Endothelial cell of umbilical vein (primary cell): ENCODE results near the gene LTB4R.

Experiments used
- EZH2 ChIP-seq: IDR thresholded peaks from 2 replicates; pipeline ENCODE4 v1.6.1; 2012; ENCODE audit warnings: borderline replicate concordance, low read depth, mild to moderate bottlenecking, moderate library complexity, low read length, inconsistent platforms; ENCODE audit not compliant: severe bottlenecking
- FOS ChIP-seq: IDR thresholded peaks from 2 replicates; pipeline ENCODE4 v1.6.1; 2011; ENCODE audit warnings: mild to moderate bottlenecking, low read length, moderate library complexity, borderline replicate concordance; ENCODE audit not compliant: insufficient read depth
- GATA2 ChIP-seq: IDR thresholded peaks from 2 replicates; pipeline ENCODE4 v1.7.0; 2011; ENCODE audit warnings: low read depth, mild to moderate bottlenecking, moderate library complexity, mixed read lengths, low read length; ENCODE audit not compliant: insufficient read length, insufficient read depth
- JUN ChIP-seq: IDR thresholded peaks from 2 replicates; pipeline ENCODE4 v1.6.1; 2011; ENCODE audit warnings: borderline replicate concordance, low read depth; ENCODE audit not compliant: insufficient read length, insufficient read depth
- MYC ChIP-seq: IDR thresholded peaks from one replicate; pipeline ENCODE4 v1.6.1; 2011; ENCODE audit warnings: mild to moderate bottlenecking, low read depth, low read length
- POLR2A ChIP-seq: IDR thresholded peaks from 2 replicates; pipeline ENCODE4 v1.6.1; 2012; ENCODE audit warnings: low read depth, mild to moderate bottlenecking, control low read depth, low read length
- POLR2AphosphoS5 ChIP-seq: IDR thresholded peaks from 2 replicates; pipeline ENCODE4 v1.6.1; 2012; ENCODE audit warnings: low read depth, mild to moderate bottlenecking, control low read depth, low read length, moderate library complexity; ENCODE audit not compliant: insufficient read depth
- TF ChIP-seq, protein P1 (sequence below), 2 donors: IDR thresholded peaks; 1 replicate in 1 of 2; 2 replicates in 1 of 2; pipeline ENCODE4 v1.5.1; 2011; ENCODE audit warnings: low read length in 2 of 2, mild to moderate bottlenecking in 2 of 2, moderate library complexity in 2 of 2, control low read depth in 1 of 2, inconsistent platforms in 1 of 2, low read depth in 1 of 2; ENCODE audit not compliant: insufficient read depth in 1 of 2; ENCODE audit errors: extremely low read depth in 1 of 2
- TF ChIP-seq, protein P2 (sequence below): IDR thresholded peaks from 2 replicates; pipeline ENCODE4 v1.6.1; 2011; ENCODE audit not compliant: insufficient read depth, insufficient read length

DNA sequence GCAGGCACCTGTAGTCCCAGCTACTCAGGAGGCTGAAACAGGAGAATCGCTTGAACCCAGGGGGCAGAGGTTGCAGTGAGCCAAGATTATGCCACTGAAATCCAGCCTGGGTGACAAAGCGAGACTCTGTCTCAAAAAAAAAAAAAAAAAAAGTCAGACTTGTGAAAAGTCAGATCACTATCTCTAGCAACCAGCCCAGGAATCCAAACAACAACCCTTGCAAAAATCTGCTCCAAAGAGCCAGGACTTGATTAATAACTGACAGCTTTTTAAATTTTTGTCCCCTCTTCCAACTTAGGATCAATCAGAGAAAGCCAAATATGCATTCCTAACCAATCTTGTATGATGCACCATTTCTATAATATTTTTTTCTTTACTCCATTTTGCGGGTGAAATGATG is 49.0 kb downstream of the LTB4R start:
- TF ChIP-seq, protein P1, sequence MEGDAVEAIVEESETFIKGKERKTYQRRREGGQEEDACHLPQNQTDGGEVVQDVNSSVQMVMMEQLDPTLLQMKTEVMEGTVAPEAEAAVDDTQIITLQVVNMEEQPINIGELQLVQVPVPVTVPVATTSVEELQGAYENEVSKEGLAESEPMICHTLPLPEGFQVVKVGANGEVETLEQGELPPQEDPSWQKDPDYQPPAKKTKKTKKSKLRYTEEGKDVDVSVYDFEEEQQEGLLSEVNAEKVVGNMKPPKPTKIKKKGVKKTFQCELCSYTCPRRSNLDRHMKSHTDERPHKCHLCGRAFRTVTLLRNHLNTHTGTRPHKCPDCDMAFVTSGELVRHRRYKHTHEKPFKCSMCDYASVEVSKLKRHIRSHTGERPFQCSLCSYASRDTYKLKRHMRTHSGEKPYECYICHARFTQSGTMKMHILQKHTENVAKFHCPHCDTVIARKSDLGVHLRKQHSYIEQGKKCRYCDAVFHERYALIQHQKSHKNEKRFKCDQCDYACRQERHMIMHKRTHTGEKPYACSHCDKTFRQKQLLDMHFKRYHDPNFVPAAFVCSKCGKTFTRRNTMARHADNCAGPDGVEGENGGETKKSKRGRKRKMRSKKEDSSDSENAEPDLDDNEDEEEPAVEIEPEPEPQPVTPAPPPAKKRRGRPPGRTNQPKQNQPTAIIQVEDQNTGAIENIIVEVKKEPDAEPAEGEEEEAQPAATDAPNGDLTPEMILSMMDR (IDR thresholded peaks at IDR 0.05; ENCODE audit: extremely low read depth in 1 of 2, insufficient read depth in 1 of 2, low read depth in 1 of 2, low read length in 2 of 2) = no peak
- no peak for TF ChIP-seq POLR2A
- TF ChIP-seq GATA2 = no peak
- TF ChIP-seq POLR2AphosphoS5 = no peak
- TF ChIP-seq EZH2 = no peak
- TF ChIP-seq JUN = no peak
- no peak for TF ChIP-seq MYC
- TF ChIP-seq, protein P2, sequence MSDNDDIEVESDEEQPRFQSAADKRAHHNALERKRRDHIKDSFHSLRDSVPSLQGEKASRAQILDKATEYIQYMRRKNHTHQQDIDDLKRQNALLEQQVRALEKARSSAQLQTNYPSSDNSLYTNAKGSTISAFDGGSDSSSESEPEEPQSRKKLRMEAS = no peak
- TF ChIP-seq FOS = no peak
